Fibroblast of skin of right biceps (primary cell): ENCODE results near the gene MNX1.

ENCODE experiments used
- DNase-seq: peaks from one replicate; pipeline ENCODE4 v3.0.0-alpha.2; 2013

MNX1 gene

GRCh38 chr7:156966387-156966786 is 44.1 kb downstream of the MNX1 start:
- DNase-seq: no peak

GRCh38 chr7:156964971-156965370 is 45.5 kb downstream of the MNX1 start:
- no peak for DNase-seq

GRCh38 chr7:156963472-156963871 is 47.0 kb downstream of the MNX1 start:
- DNase-seq: no peak

GRCh38 chr7:156962897-156963296 is 47.6 kb downstream of the MNX1 start:
- DNase-seq: no peak

- no peak for DNase-seq
Measured at GRCh38 chr7:156962145-156962544, 48.3 kb downstream of the MNX1 start.

GRCh38 chr7:156956727-156957126 is 53.7 kb downstream of the MNX1 start:
- no peak for DNase-seq

- no peak for DNase-seq
Measured at GRCh38 chr7:156954941-156955340, 55.5 kb downstream of the MNX1 start.
